Epithelial cell of esophagus (primary cell): Measurements from ENCODE around the gene MRTFA.
"Not testable (repeated sequence)": the region's sequence is repeated elsewhere in the genome, so short reads cannot be mapped to it uniquely, and the experiment has no call there.

Experiments used
- DNase-seq: peaks from one replicate; pipeline ENCODE4 v3.0.0; 2010; ENCODE audit warnings: low read depth
- H3K4me3 ChIP-seq: 2 replicates; pipeline ENCODE4 v1.5.1; 2011; ENCODE audit warnings: mild to moderate bottlenecking, low read length, control low read depth
- CTCF ChIP-seq: IDR thresholded peaks from 2 replicates; pipeline ENCODE4 v1.5.1; 2011; ENCODE audit warnings: low read depth, mild to moderate bottlenecking, low read length, control low read depth, inconsistent platforms; ENCODE audit not compliant: insufficient read depth; ENCODE audit errors: missing control alignments

MRTFA gene

GRCh38 chr22:40660730-40661129, 24.2 kb upstream of the MRTFA start:
- H3K4me3 ChIP-seq: no peak overlapping the region
- TF ChIP-seq CTCF: no peak
- no peak for DNase-seq

- DNase-seq: no peak
- TF ChIP-seq CTCF: no peak
- no peak overlapping the region for H3K4me3 ChIP-seq
These were observed 22.6 kb upstream of the MRTFA start for GRCh38 chr22:40659166-40659565.

- not testable (repeated sequence) for H3K4me3 ChIP-seq, DNase-seq
These were observed 20.1 kb upstream of the MRTFA start for GRCh38 chr22:40656651-40657050.

- not testable (repeated sequence) for H3K4me3 ChIP-seq
These were observed 19.4 kb upstream of the MRTFA start for GRCh38 chr22:40655941-40656340.

GRCh38 chr22:40654522-40655167, 18.1 kb upstream of the MRTFA start:
- peak; percentile 71 for DNase-seq
- no peak overlapping the region for H3K4me3 ChIP-seq
- TF ChIP-seq CTCF: peak; percentile 47

More at GRCh38 chr22:40655941-40656340, 19.4 kb upstream of the MRTFA start:
- DNase-seq: not testable (repeated sequence)

GRCh38 chr22:40653361-40653760, 16.8 kb upstream of the MRTFA start:
- no peak for TF ChIP-seq CTCF
- no peak for DNase-seq
- H3K4me3 ChIP-seq: no peak overlapping the region

- DNase-seq: peak; percentile 100
- H3K4me3 ChIP-seq: peak overlapping the region; percentile 62
- TF ChIP-seq CTCF: peak; percentile 21
These were observed 15.3 kb upstream of the MRTFA start for GRCh38 chr22:40651563-40652501.

GRCh38 chr22:40651057-40651456, 14.5 kb upstream of the MRTFA start:
- no peak for DNase-seq
- no peak overlapping the region for H3K4me3 ChIP-seq
- TF ChIP-seq CTCF: no peak
